K562 (cell line): Measurements from ENCODE around the gene STXBP6.

Experiments
- POLR2A ChIP-seq: fragments of 450-650 bp; conservative IDR thresholded peaks from 2 replicates; pipeline ENCODE4 v1.6.1; 2016
- RCOR1 ChIP-seq, 2 experiments: IDR thresholded peaks; 2 replicates each; pipeline ENCODE4 v1.6.1; 2012; ENCODE audit warnings: low read depth in 2 of 2, low read length in 2 of 2, borderline replicate concordance in 1 of 2, improper control_type of control experiment in 1 of 2
- TF ChIP-seq, protein P1 (sequence below), 3 experiments: IDR thresholded peaks in 2 of 3; conservative IDR thresholded peaks in 1 of 3; 2 replicates each; pipeline ENCODE4 v1.5.1; 2011 to 2012; ENCODE audit warnings: low read length in 3 of 3, mild to moderate bottlenecking in 3 of 3, control low read depth in 2 of 3, improper control_type of control experiment in 1 of 3, inconsistent platforms in 1 of 3, low read depth in 1 of 3, mixed read lengths in 1 of 3, moderate library complexity in 1 of 3; ENCODE audit not compliant: insufficient read depth in 2 of 3

DNA sequence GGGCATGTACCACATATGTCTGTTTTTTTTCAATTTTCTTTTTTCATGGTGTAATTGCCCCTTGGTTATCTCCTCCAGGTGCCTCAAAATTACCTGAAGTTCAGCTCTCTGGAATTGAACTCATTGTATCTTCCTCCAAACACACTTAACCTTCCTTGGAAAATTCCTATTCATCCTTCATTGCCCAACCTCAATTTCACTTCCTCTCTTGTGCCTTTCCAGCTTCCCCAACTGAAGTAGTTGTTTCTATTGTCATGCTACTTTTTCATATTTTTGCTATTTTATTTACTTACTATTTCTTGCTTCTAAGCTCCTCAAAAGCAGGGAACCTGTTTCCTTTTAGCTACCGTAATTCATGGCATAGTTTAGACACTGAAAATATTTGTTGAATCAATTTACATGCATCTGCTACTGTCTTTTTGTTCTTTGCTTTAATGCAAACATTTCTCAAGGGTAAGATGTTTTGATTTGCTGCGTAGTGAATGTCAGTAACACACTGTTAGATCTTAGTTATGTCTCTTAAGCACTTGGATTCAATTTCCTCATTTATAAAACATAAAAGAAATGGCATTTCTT lies 37.0 kb upstream of the STXBP6 start:
- TF ChIP-seq, protein P1, sequence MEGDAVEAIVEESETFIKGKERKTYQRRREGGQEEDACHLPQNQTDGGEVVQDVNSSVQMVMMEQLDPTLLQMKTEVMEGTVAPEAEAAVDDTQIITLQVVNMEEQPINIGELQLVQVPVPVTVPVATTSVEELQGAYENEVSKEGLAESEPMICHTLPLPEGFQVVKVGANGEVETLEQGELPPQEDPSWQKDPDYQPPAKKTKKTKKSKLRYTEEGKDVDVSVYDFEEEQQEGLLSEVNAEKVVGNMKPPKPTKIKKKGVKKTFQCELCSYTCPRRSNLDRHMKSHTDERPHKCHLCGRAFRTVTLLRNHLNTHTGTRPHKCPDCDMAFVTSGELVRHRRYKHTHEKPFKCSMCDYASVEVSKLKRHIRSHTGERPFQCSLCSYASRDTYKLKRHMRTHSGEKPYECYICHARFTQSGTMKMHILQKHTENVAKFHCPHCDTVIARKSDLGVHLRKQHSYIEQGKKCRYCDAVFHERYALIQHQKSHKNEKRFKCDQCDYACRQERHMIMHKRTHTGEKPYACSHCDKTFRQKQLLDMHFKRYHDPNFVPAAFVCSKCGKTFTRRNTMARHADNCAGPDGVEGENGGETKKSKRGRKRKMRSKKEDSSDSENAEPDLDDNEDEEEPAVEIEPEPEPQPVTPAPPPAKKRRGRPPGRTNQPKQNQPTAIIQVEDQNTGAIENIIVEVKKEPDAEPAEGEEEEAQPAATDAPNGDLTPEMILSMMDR (IDR thresholded peaks at IDR 0.05 in 2 of 3, conservative IDR thresholded peaks at IDR 0.05 in 1 of 3; ENCODE audit: insufficient read depth in 2 of 3, low read depth in 1 of 3, low read length in 3 of 3) = no peak
- TF ChIP-seq RCOR1 (IDR thresholded peaks at IDR 0.05; ENCODE audit: borderline replicate concordance in 1 of 2, low read depth in 2 of 2, low read length in 2 of 2) (no peak), POLR2A (no peak)
